IPS-15b (cell line): ENCODE data around the gene GCC1.

ENCODE experiments used
- H3K27me3 ChIP-seq: one replicate; pipeline ENCODE4 v1.6.1; 2013; ENCODE audit warnings: low read length; ENCODE audit not compliant: control insufficient read depth, insufficient read depth
- H3K36me3 ChIP-seq: one replicate; pipeline ENCODE4 v1.6.1; 2013; ENCODE audit warnings: low read length; ENCODE audit not compliant: control insufficient read depth, insufficient read depth
- H3K4me1 ChIP-seq: one replicate; pipeline ENCODE4 v1.6.1; 2013; ENCODE audit warnings: mild to moderate bottlenecking, low read length; ENCODE audit not compliant: control insufficient read depth, insufficient read depth
- H3K4me3 ChIP-seq: one replicate; pipeline ENCODE4 v1.5.1; 2013; ENCODE audit warnings: low read depth, low read length
- H3K9ac ChIP-seq: one replicate; pipeline ENCODE4 v1.6.1; 2013; ENCODE audit warnings: low read depth, mild to moderate bottlenecking, low read length
- H3K9me3 ChIP-seq: one replicate; pipeline ENCODE4 v1.6.1; 2013; ENCODE audit warnings: mild to moderate bottlenecking, low read length; ENCODE audit not compliant: control insufficient read depth, insufficient read depth

The GCC1 gene

GRCh38 chr7:127585044-127585953 lies at the start of gene GCC1:
Gene GCC1 (minus strand): TSS chr7:127585596. CDS start chr7:127585182, 414 bp downstream.
- H3K36me3 ChIP-seq, result peaks cover 12% of the 10 kb centered on the region
- H3K4me3 ChIP-seq, result peak within 1 kb of the TSS; percentile 90
- peaks cover 5% of the 10 kb centered on the region for H3K4me1 ChIP-seq
- H3K9me3 ChIP-seq, result no peaks in the 10 kb centered on the region
- H3K27me3 ChIP-seq, result peaks cover 24% of the 10 kb centered on the region
- H3K9ac ChIP-seq, result peak within 1 kb of the TSS; percentile 87

- no peak overlapping the region for H3K9ac ChIP-seq
- H3K36me3 ChIP-seq, result no peaks in the 10 kb centered on the region
- peaks cover 2% of the 10 kb centered on the region for H3K4me1 ChIP-seq
- no peak overlapping the region for H3K4me3 ChIP-seq
- H3K9me3 ChIP-seq, result no peaks in the 10 kb centered on the region
- peaks cover 4% of the 10 kb centered on the region for H3K27me3 ChIP-seq
Measured at GRCh38 chr7:127632276-127632910, 47.0 kb upstream of the GCC1 start.

GRCh38 chr7:127629268-127629854 lies 44.0 kb upstream of the GCC1 start:
- peak overlapping the region; percentile 30 for H3K4me3 ChIP-seq
- no peak overlapping the region for H3K9ac ChIP-seq
- no peaks in the 10 kb centered on the region for H3K36me3 ChIP-seq
- no peaks in the 10 kb centered on the region for H3K9me3 ChIP-seq
- peaks cover 2% of the 10 kb centered on the region for H3K27me3 ChIP-seq
- peaks cover 2% of the 10 kb centered on the region for H3K4me1 ChIP-seq

GRCh38 chr7:127628445-127628844 lies 43.0 kb upstream of the GCC1 start:
- H3K9ac ChIP-seq, result no peak overlapping the region
- H3K4me3 ChIP-seq, result no peak overlapping the region
- H3K4me1 ChIP-seq, result peaks cover 2% of the 10 kb centered on the region
- no peaks in the 10 kb centered on the region for H3K9me3 ChIP-seq
- no peaks in the 10 kb centered on the region for H3K36me3 ChIP-seq
- no peaks in the 10 kb centered on the region for H3K27me3 ChIP-seq

GRCh38 chr7:127625331-127625730 lies 39.9 kb upstream of the GCC1 start:
- Histone ChIP-seq H3K9me3 (no peaks in the 10 kb centered on the region), H3K27me3 (peaks cover 10% of the 10 kb centered on the region), H3K36me3 (no peaks in the 10 kb centered on the region), H3K4me3 (no peak overlapping the region), H3K9ac (no peak overlapping the region), H3K4me1 (peaks cover 4% of the 10 kb centered on the region)

- Histone ChIP-seq H3K36me3 (no peaks in the 10 kb centered on the region), H3K4me3 (peak overlapping the region; percentile 79), H3K27me3 (peaks cover 57% of the 10 kb centered on the region), H3K4me1 (peaks cover 4% of the 10 kb centered on the region), H3K9ac (peak overlapping the region; percentile 42), H3K9me3 (no peaks in the 10 kb centered on the region)
Measured at GRCh38 chr7:127620406-127621233, 35.2 kb upstream of the GCC1 start.

- Histone ChIP-seq H3K9me3 (no peaks in the 10 kb centered on the region), H3K9ac (peak overlapping the region; percentile 54), H3K4me3 (peak overlapping the region; percentile 79), H3K27me3 (peaks cover 59% of the 10 kb centered on the region), H3K36me3 (no peaks in the 10 kb centered on the region), H3K4me1 (peaks cover 4% of the 10 kb centered on the region)
Measured at GRCh38 chr7:127619681-127620405, 34.4 kb upstream of the GCC1 start.

GRCh38 chr7:127618775-127619174 lies 33.4 kb upstream of the GCC1 start:
- H3K4me1 ChIP-seq, result peaks cover 4% of the 10 kb centered on the region
- no peaks in the 10 kb centered on the region for H3K36me3 ChIP-seq

GRCh38 chr7:127618042-127618441 lies 32.6 kb upstream of the GCC1 start, which contains the start of gene PAX4:
Gene PAX4 (minus strand): TSS chr7:127618142. CDS start chr7:127615928, 2,214 bp downstream.
- no peaks in the 10 kb centered on the region for H3K36me3 ChIP-seq
- H3K27me3 ChIP-seq, result peaks cover 69% of the 10 kb centered on the region
- no peak within 1 kb of the TSS for H3K4me3 ChIP-seq
- peaks cover 4% of the 10 kb centered on the region for H3K4me1 ChIP-seq
- no peaks in the 10 kb centered on the region for H3K9me3 ChIP-seq
- H3K9ac ChIP-seq, result no peak within 1 kb of the TSS

More at GRCh38 chr7:127618775-127619174, 33.4 kb upstream of the GCC1 start:
- H3K27me3 ChIP-seq, result peaks cover 69% of the 10 kb centered on the region
- H3K9ac ChIP-seq, result no peak overlapping the region
- H3K9me3 ChIP-seq, result no peaks in the 10 kb centered on the region
- H3K4me3 ChIP-seq, result no peak overlapping the region

- H3K9ac ChIP-seq, result no peak overlapping the region
- peaks cover 67% of the 10 kb centered on the region for H3K27me3 ChIP-seq
- no peaks in the 10 kb centered on the region for H3K9me3 ChIP-seq
- H3K4me1 ChIP-seq, result peaks cover 4% of the 10 kb centered on the region
- no peak overlapping the region for H3K4me3 ChIP-seq
- H3K36me3 ChIP-seq, result no peaks in the 10 kb centered on the region
Measured at GRCh38 chr7:127616724-127617123, 31.3 kb upstream of the GCC1 start.
